ENCODE measurements around the gene TCEA2.

The TCEA2 gene

GRCh38 chr20:64078934-64079272, 15.9 kb downstream of the TCEA2 start:
- H3K9me3 ChIP-seq (ENCODE audit: low read length), result no peaks in the 10 kb centered on the region
- no peak overlapping the region for H3K9ac ChIP-seq (ENCODE audit: low read length)
- H3K27me3 ChIP-seq (ENCODE audit: control insufficient read depth in 1 of 2, insufficient read depth in 2 of 2, low read length in 2 of 2), result peaks cover 0 to 18% of the 10 kb centered on the region in 2 donors
- H3K27ac ChIP-seq (ENCODE audit: low read depth, low read length), result peak overlapping the region; percentile 72
- H3K4me3 ChIP-seq (ENCODE audit: low read depth in 1 of 2, low read length in 2 of 2), result peak overlapping the region; percentile 67 to 73
- H3K4me1 ChIP-seq (ENCODE audit: insufficient read depth, low read length), result peaks cover 16% of the 10 kb centered on the region
- no peaks in the 10 kb centered on the region for H3K36me3 ChIP-seq (ENCODE audit: insufficient read depth, low read length)

GRCh38 chr20:64079273-64080012, 16.4 kb downstream of the TCEA2 start, which contains the start of gene RGS19:
TSS of gene RGS19 (minus strand) at chr20:64079518. CDS start at chr20:64076886, 2,632 bp downstream.
- Histone ChIP-seq H3K9me3 (ENCODE audit: low read length) (no peaks in the 10 kb centered on the region), H3K4me1 (ENCODE audit: insufficient read depth, low read length) (peaks cover 16% of the 10 kb centered on the region), H3K27me3 (ENCODE audit: control insufficient read depth in 1 of 2, insufficient read depth in 2 of 2, low read length in 2 of 2) (peaks cover 5 to 23% of the 10 kb centered on the region in 2 donors), H3K27ac (ENCODE audit: low read depth, low read length) (peak within 1 kb of the TSS; percentile 72), H3K9ac (ENCODE audit: low read length) (no peak within 1 kb of the TSS), H3K36me3 (ENCODE audit: insufficient read depth, low read length) (no peaks in the 10 kb centered on the region), H3K4me3 (ENCODE audit: low read depth in 1 of 2, low read length in 2 of 2) (peak within 1 kb of the TSS; percentile 67 to 73)

- no peak within 1 kb of the TSS for H3K9ac ChIP-seq (ENCODE audit: low read length)
- peak within 1 kb of the TSS; percentile 72 for H3K27ac ChIP-seq (ENCODE audit: low read depth, low read length)
- no peaks in the 10 kb centered on the region for H3K36me3 ChIP-seq (ENCODE audit: insufficient read depth, low read length)
- H3K27me3 ChIP-seq (ENCODE audit: control insufficient read depth in 1 of 2, insufficient read depth in 2 of 2, low read length in 2 of 2), result peaks cover 10 to 31% of the 10 kb centered on the region in 2 donors
- peak within 1 kb of the TSS; percentile 67 to 73 for H3K4me3 ChIP-seq (ENCODE audit: low read depth in 1 of 2, low read length in 2 of 2)
- H3K4me1 ChIP-seq (ENCODE audit: insufficient read depth, low read length), result peaks cover 16% of the 10 kb centered on the region
- no peaks in the 10 kb centered on the region for H3K9me3 ChIP-seq (ENCODE audit: low read length)
These were observed 17.2 kb downstream of the TCEA2 start, which contains the start of gene OPRL1 for GRCh38 chr20:64080013-64080812. TSS of gene OPRL1 (plus strand) at chr20:64080082. CDS start at chr20:64092721, 12,639 bp downstream.

GRCh38 chr20:64080813-64081623, 18.0 kb downstream of the TCEA2 start:
- no peaks in the 10 kb centered on the region for H3K9me3 ChIP-seq (ENCODE audit: low read length)
- H3K27ac ChIP-seq (ENCODE audit: low read depth, low read length), result no peak overlapping the region
- H3K9ac ChIP-seq (ENCODE audit: low read length), result no peak overlapping the region
- H3K4me1 ChIP-seq (ENCODE audit: insufficient read depth, low read length), result peaks cover 16% of the 10 kb centered on the region
- peak overlapping the region in 1 of 2 donors; percentile 41 for H3K4me3 ChIP-seq (ENCODE audit: low read depth in 1 of 2, low read length in 2 of 2)
- no peaks in the 10 kb centered on the region for H3K36me3 ChIP-seq (ENCODE audit: insufficient read depth, low read length)
- H3K27me3 ChIP-seq (ENCODE audit: control insufficient read depth in 1 of 2, insufficient read depth in 2 of 2, low read length in 2 of 2), result peaks cover 14 to 39% of the 10 kb centered on the region in 2 donors

- peaks cover 14 to 39% of the 10 kb centered on the region in 2 donors for H3K27me3 ChIP-seq (ENCODE audit: control insufficient read depth in 1 of 2, insufficient read depth in 2 of 2, low read length in 2 of 2)
- peaks cover 16% of the 10 kb centered on the region for H3K4me1 ChIP-seq (ENCODE audit: insufficient read depth, low read length)
- no peak overlapping the region for H3K27ac ChIP-seq (ENCODE audit: low read depth, low read length)
- H3K9ac ChIP-seq (ENCODE audit: low read length), result no peak overlapping the region
- no peaks in the 10 kb centered on the region for H3K36me3 ChIP-seq (ENCODE audit: insufficient read depth, low read length)
- no peaks in the 10 kb centered on the region for H3K9me3 ChIP-seq (ENCODE audit: low read length)
- no peak overlapping the region for H3K4me3 ChIP-seq (ENCODE audit: low read depth in 1 of 2, low read length in 2 of 2)
These were observed 18.6 kb downstream of the TCEA2 start for GRCh38 chr20:64081624-64081964.

- Histone ChIP-seq H3K27me3 (ENCODE audit: control insufficient read depth in 1 of 2, insufficient read depth in 2 of 2, low read length in 2 of 2) (peaks cover 14 to 39% of the 10 kb centered on the region in 2 donors), H3K27ac (ENCODE audit: low read depth, low read length) (no peak overlapping the region), H3K4me1 (ENCODE audit: insufficient read depth, low read length) (peaks cover 16% of the 10 kb centered on the region), H3K4me3 (ENCODE audit: low read depth in 1 of 2, low read length in 2 of 2) (no peak overlapping the region), H3K9me3 (ENCODE audit: low read length) (no peaks in the 10 kb centered on the region), H3K36me3 (ENCODE audit: insufficient read depth, low read length) (no peaks in the 10 kb centered on the region), H3K9ac (ENCODE audit: low read length) (no peak overlapping the region)
These were observed 19.2 kb downstream of the TCEA2 start for GRCh38 chr20:64082126-64082731.

GRCh38 chr20:64082820-64083377, 19.9 kb downstream of the TCEA2 start:
- Histone ChIP-seq H3K4me1 (ENCODE audit: insufficient read depth, low read length) (peaks cover 16% of the 10 kb centered on the region), H3K9me3 (ENCODE audit: low read length) (no peaks in the 10 kb centered on the region), H3K4me3 (ENCODE audit: low read depth in 1 of 2, low read length in 2 of 2) (no peak overlapping the region), H3K27ac (ENCODE audit: low read depth, low read length) (no peak overlapping the region), H3K27me3 (ENCODE audit: control insufficient read depth in 1 of 2, insufficient read depth in 2 of 2, low read length in 2 of 2) (peaks cover 14 to 41% of the 10 kb centered on the region in 2 donors), H3K36me3 (ENCODE audit: insufficient read depth, low read length) (no peaks in the 10 kb centered on the region), H3K9ac (ENCODE audit: low read length) (no peak overlapping the region)

GRCh38 chr20:64083378-64083803, 20.4 kb downstream of the TCEA2 start:
- no peaks in the 10 kb centered on the region for H3K9me3 ChIP-seq (ENCODE audit: low read length)
- peaks cover 16% of the 10 kb centered on the region for H3K4me1 ChIP-seq (ENCODE audit: insufficient read depth, low read length)
- no peak overlapping the region for H3K9ac ChIP-seq (ENCODE audit: low read length)
- H3K27ac ChIP-seq (ENCODE audit: low read depth, low read length), result no peak overlapping the region
- peaks cover 14 to 42% of the 10 kb centered on the region in 2 donors for H3K27me3 ChIP-seq (ENCODE audit: control insufficient read depth in 1 of 2, insufficient read depth in 2 of 2, low read length in 2 of 2)
- H3K36me3 ChIP-seq (ENCODE audit: insufficient read depth, low read length), result no peaks in the 10 kb centered on the region
- peak overlapping the region in 1 of 2 donors; percentile 31 for H3K4me3 ChIP-seq (ENCODE audit: low read depth in 1 of 2, low read length in 2 of 2)

- Histone ChIP-seq H3K27me3 (ENCODE audit: control insufficient read depth in 1 of 2, insufficient read depth in 2 of 2, low read length in 2 of 2) (peaks cover 14 to 41% of the 10 kb centered on the region in 2 donors), H3K36me3 (ENCODE audit: insufficient read depth, low read length) (no peaks in the 10 kb centered on the region), H3K27ac (ENCODE audit: low read depth, low read length) (no peak within 1 kb of the TSS), H3K4me1 (ENCODE audit: insufficient read depth, low read length) (peaks cover 9% of the 10 kb centered on the region), H3K9me3 (ENCODE audit: low read length) (no peaks in the 10 kb centered on the region), H3K9ac (ENCODE audit: low read length) (no peak within 1 kb of the TSS), H3K4me3 (ENCODE audit: low read depth in 1 of 2, low read length in 2 of 2) (peak within 1 kb of the TSS in 1 of 2 donors; percentile 31)
These were observed 21.0 kb downstream of the TCEA2 start, which contains the start of gene LKAAEAR1 for GRCh38 chr20:64083804-64084684. TSS of gene LKAAEAR1 (minus strand) at chr20:64084398. CDS start at chr20:64084219, 179 bp downstream.

- H3K4me3 ChIP-seq (ENCODE audit: low read depth in 1 of 2, low read length in 2 of 2), result no peak overlapping the region
- H3K9ac ChIP-seq (ENCODE audit: low read length), result no peak overlapping the region
- H3K27me3 ChIP-seq (ENCODE audit: control insufficient read depth in 1 of 2, insufficient read depth in 2 of 2, low read length in 2 of 2), result peaks cover 14 to 38% of the 10 kb centered on the region in 2 donors
These were observed 21.7 kb downstream of the TCEA2 start for GRCh38 chr20:64084685-64085152.

More at GRCh38 chr20:64084685-64085152, 21.7 kb downstream of the TCEA2 start:
- Histone ChIP-seq H3K4me1 (ENCODE audit: insufficient read depth, low read length) (peaks cover 5% of the 10 kb centered on the region), H3K27ac (ENCODE audit: low read depth, low read length) (no peak overlapping the region), H3K9me3 (ENCODE audit: low read length) (no peaks in the 10 kb centered on the region), H3K36me3 (ENCODE audit: insufficient read depth, low read length) (no peaks in the 10 kb centered on the region)
